ENCODE data around the gene ASTN1.

Gene ASTN1

DNA sequence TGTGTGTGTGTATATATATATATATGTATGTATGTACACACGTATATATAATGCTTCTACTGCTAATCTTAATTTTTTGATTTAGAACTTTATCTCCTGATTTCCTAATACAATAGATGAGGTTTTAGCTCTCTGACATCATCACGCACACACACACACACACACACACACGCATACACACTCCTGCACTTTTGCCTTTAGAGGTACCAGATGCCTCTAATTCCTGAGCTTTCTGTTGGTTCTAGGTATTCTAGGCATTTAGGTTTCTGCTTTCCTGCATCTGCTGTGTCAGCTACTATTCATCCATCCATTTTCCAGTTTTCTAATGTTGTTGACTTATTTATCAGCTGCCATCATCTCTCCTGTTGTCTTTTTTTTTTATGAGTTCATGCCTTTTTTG lies 348.3 kb downstream of the ASTN1 start:
- DNase-seq: no peak

DNA sequence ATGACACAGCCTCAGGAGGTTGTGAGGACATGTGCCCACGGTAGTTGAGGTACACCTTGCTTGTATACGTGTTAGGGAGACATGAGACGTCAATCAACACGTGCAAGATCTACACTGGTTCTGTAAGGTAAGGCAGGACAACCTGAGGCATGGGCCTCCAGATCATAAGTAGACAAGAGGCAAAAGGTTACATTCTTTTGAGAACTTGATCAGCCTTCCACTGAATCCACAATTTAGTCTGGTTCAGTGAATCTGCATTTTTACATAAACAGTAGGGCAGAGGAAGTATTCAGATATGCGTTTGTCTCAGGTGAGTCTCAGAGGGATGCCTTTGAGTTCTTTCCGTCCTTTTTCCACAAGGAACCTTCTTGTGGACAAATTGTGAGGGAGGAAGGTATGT lies 348.9 kb downstream of the ASTN1 start:
- DNase-seq: no peak

DNA sequence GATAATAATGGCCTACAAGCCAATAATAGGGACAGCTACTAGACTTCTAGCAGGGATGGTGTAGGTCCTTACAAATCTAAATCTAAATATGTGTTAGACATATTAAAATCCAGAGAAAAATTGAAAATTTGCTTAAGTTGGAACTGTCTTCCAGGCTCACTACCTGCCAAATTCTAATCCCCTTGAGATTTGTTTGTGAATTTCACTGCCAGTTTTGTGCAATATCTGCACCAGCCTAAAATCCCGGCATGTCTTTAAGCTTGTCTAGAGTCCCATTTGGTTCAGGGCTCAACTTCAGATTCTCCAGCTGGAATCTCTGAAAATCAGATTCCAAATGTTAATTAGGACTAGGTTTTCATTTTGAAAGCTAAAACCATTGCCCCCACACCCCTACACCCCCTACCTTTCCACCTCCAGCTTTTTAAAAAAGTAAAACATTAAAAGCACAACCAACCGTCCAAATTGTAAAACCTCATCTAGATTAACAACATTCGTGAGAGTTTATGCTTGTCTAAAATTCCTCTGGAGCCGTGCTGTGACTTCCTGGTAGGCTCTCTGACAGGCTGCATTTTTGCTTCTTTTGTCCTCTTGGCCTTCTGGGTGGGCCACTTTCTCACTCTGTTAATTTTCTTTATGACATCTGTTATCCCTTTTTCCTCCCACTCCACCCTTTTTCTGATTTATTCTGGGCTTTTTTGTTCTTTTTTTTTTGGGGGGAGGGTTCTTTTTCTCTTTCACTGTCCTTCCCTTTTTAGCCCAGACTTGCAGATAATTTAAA lies 352.8 kb downstream of the ASTN1 start:
- no peak for DNase-seq

DNA sequence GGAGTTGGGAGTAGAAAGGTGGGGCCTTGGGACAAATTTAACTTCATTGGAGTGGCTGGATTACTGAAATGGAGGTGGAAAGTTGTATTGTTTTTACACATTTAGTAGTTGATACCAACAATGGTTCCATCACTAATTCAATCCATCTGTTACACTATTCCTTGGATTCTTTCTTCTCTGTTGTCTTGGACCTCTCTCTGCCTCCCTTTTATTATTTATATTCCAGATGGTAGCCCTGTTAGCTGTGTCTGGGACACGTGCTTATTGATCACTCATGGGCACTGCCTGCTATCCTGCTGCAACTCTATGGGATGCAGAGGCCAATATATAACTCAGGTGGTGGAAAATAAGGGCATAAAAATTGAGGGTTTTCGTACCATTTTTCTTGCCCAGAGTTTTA lies 355.2 kb downstream of the ASTN1 start:
- DNase-seq: no peak

Data from kidney glomerular epithelial cell (primary cell).